GM23338 (cell line): ENCODE data around the gene PPFIA4. TPM values are rescaled to one million over a fixed set of nuclear protein-coding genes. Genes with fewer than 3 reads are reported as not detected.

Experiments used
- ATAC-seq: fragments of 200-7000 bp; cut with Tn5 transposase; 3 replicates; pipeline ENCODE4 v1.9.1; 2020
- DNase-seq: peaks from one replicate; pipeline ENCODE4 v3.0.0-alpha.2; 2015; ENCODE audit warnings: low spot score
- H2AFZ ChIP-seq: fragments of 200-600 bp; sonication (generic); 2 replicates; pipeline ENCODE4 v1.8.0; 2016; ENCODE audit warnings: antibody characterized with exemption, mild to moderate bottlenecking, moderate library complexity
- H3F3A ChIP-seq: fragments of 200-600 bp; sonication (generic); replicated peaks from 2 replicates; pipeline ENCODE4 v1.8.0; 2017; ENCODE audit warnings: antibody characterized with exemption, mixed run types, low read depth
- H3K27ac ChIP-seq: fragments of 200-600 bp; sonication (generic); 2 replicates; pipeline ENCODE4 v1.6.1; 2016; ENCODE audit warnings: low read depth
- H3K27me3 ChIP-seq: fragments of 200-600 bp; sonication (generic); 2 replicates; pipeline ENCODE4 v1.8.0; 2016; ENCODE audit warnings: mild to moderate bottlenecking, mixed run types, moderate library complexity; ENCODE audit not compliant: insufficient read depth
- H3K36me3 ChIP-seq: fragments of 200-600 bp; sonication (generic); 2 replicates; pipeline ENCODE4 v1.8.0; 2016; ENCODE audit warnings: mild to moderate bottlenecking; ENCODE audit not compliant: insufficient read depth
- H3K4me1 ChIP-seq: fragments of 200-600 bp; sonication (generic); 2 replicates; pipeline ENCODE4 v1.8.0; 2016; ENCODE audit warnings: mild to moderate bottlenecking, moderate library complexity; ENCODE audit not compliant: insufficient read depth
- H3K4me2 ChIP-seq: fragments of 200-600 bp; sonication (generic); 2 replicates; pipeline ENCODE4 v1.7.1; 2017; ENCODE audit warnings: mixed run types
- H3K4me3 ChIP-seq: fragments of 200-600 bp; sonication (generic); 2 replicates; pipeline ENCODE4 v1.6.1; 2016; ENCODE audit warnings: mixed run types
- H3K79me2 ChIP-seq: fragments of 200-600 bp; sonication (generic); replicated peaks from 2 replicates; pipeline ENCODE4 v1.8.0; 2017; ENCODE audit warnings: mild to moderate bottlenecking; ENCODE audit not compliant: insufficient read depth
- H3K9me2 ChIP-seq: fragments of 200-600 bp; sonication (generic); 2 replicates; pipeline ENCODE4 v1.8.0; 2017; ENCODE audit not compliant: insufficient read depth
- H4K20me1 ChIP-seq: fragments of 200-600 bp; sonication (generic); replicated peaks from 2 replicates; pipeline ENCODE4 v1.8.0; 2017; ENCODE audit warnings: mild to moderate bottlenecking; ENCODE audit not compliant: insufficient read depth
- H3K27ac Mint-ChIP-seq: 2 replicates; pipeline ENCODE4 v1.8.0; 2020; ENCODE audit warnings: inconsistent platforms, mild to moderate bottlenecking, moderate library complexity, mixed read lengths
- H3K27me3 Mint-ChIP-seq: 3 replicates; pipeline ENCODE4 v1.8.0; 2022; ENCODE audit warnings: low read depth, mild to moderate bottlenecking, moderate library complexity, mixed read lengths, inconsistent platforms; ENCODE audit not compliant: insufficient read depth, poor library complexity
- H3K36me3 Mint-ChIP-seq: 3 replicates; pipeline ENCODE4 v1.8.0; 2021; ENCODE audit warnings: low read depth, mild to moderate bottlenecking, inconsistent platforms, moderate library complexity, mixed read lengths
- H3K4me1 Mint-ChIP-seq: 3 replicates; pipeline ENCODE4 v1.8.0; 2020; ENCODE audit warnings: mild to moderate bottlenecking, inconsistent platforms, mixed read lengths
- H3K4me3 Mint-ChIP-seq: 3 replicates; pipeline ENCODE4 v1.8.0; 2021; ENCODE audit warnings: moderate library complexity, mild to moderate bottlenecking, inconsistent platforms, mixed read lengths
- H3K9me3 Mint-ChIP-seq: 3 replicates; pipeline ENCODE4 v1.8.0; 2020; ENCODE audit warnings: moderate library complexity, mild to moderate bottlenecking, inconsistent platforms, mixed read lengths
- CREB1 ChIP-seq: fragments of 250-450 bp; sonication (Bioruptor Pico); IDR thresholded peaks from 2 replicates; pipeline ENCODE4 v1.5.0; 2020; ENCODE audit warnings: low read depth, mild to moderate bottlenecking, moderate library complexity
- CTCF ChIP-seq, 2 experiments: fragments of 200-600 bp in 1 of 2; sonication (generic) in 1 of 2; conservative IDR thresholded peaks; 2 replicates each; pipeline versions ENCODE4 v1.5.1 to v1.6.1; 2016 to 2017; ENCODE audit warnings: antibody characterized with exemption in 2 of 2, low read depth in 2 of 2, mild to moderate bottlenecking in 2 of 2, moderate library complexity in 1 of 2
- ETS1 ChIP-seq: IDR thresholded peaks from 2 replicates; pipeline ENCODE4 v1.6.1; 2016; ENCODE audit warnings: antibody characterized with exemption
- EZH2 ChIP-seq: fragments of 200-600 bp; sonication (generic); IDR thresholded peaks from one replicate; pipeline ENCODE4 v1.8.0; 2017; ENCODE audit warnings: antibody characterized with exemption, mild to moderate bottlenecking, low read depth; ENCODE audit not compliant: unreplicated experiment
- EZH2phosphoT487 ChIP-seq: fragments of 200-600 bp; sonication (generic); IDR thresholded peaks from one replicate; pipeline ENCODE4 v1.8.1; 2018; ENCODE audit warnings: antibody characterized with exemption; ENCODE audit not compliant: unreplicated experiment
- JUNB ChIP-seq: IDR thresholded peaks from one replicate; pipeline ENCODE4 v1.6.1; 2016; ENCODE audit warnings: antibody characterized with exemption; ENCODE audit not compliant: unreplicated experiment
- NANOG ChIP-seq: IDR thresholded peaks from 2 replicates; pipeline ENCODE4 v1.6.1; 2016; ENCODE audit warnings: antibody characterized with exemption, borderline replicate concordance
- POLR2AphosphoS5 ChIP-seq: IDR thresholded peaks from 2 replicates; pipeline ENCODE4 v1.6.1; 2016; ENCODE audit warnings: antibody characterized with exemption, low read depth
- REST ChIP-seq: IDR thresholded peaks from one replicate; pipeline ENCODE4 v1.6.1; 2018; ENCODE audit warnings: antibody characterized with exemption; ENCODE audit not compliant: unreplicated experiment
- STAT1 ChIP-seq: IDR thresholded peaks from one replicate; pipeline ENCODE4 v1.6.1; 2016; ENCODE audit warnings: antibody characterized with exemption; ENCODE audit not compliant: unreplicated experiment
- ZNF114 ChIP-seq: fragments of 250-450 bp; sonication (Bioruptor Pico); IDR thresholded peaks from 2 replicates; pipeline ENCODE4 v1.5.0; 2020; ENCODE audit warnings: mild to moderate bottlenecking, moderate library complexity
- ZNF331 ChIP-seq: fragments of 250-450 bp; sonication (Bioruptor Pico); IDR thresholded peaks from 2 replicates; pipeline ENCODE4 v1.5.0; 2020; ENCODE audit warnings: low read depth, mild to moderate bottlenecking, moderate library complexity
- ZNF462 ChIP-seq: fragments of 250-450 bp; sonication (Bioruptor Pico); IDR thresholded peaks from 2 replicates; pipeline ENCODE4 v1.5.0; 2020; ENCODE audit warnings: mild to moderate bottlenecking, moderate library complexity
- polyA plus RNA-seq: library from polyadenylated mRNA; unstranded; fragments of >200 nt; fragmentation: Nextera tagmentation; extraction: Ambion mirVana; gene quantifications from 2 replicates; pipeline ENCODE4 v1.2.1, GENCODE V29; 2016
- total RNA-seq: library from RNA; depleted of rRNA; stranded (reverse); fragments of >200 nt; shearing (Covaris generic); gene quantifications from 2 replicates; pipeline ENCODE4 v1.2.3, GENCODE V29; 2014

Gene PPFIA4
- total and polyA plus RNA-seq, 2 experiments from 2014 or later = 1.3 to 7.6 TPM

GRCh38 chr1:203044546-203045250 lies 18.4 kb downstream of the PPFIA4 start:
- no peaks in the 10 kb centered on the region for H3F3A ChIP-seq
- Mint-ChIP-seq H3K27ac (no peak overlapping the region), H3K36me3 (no peaks in the 10 kb centered on the region; the same call in 2 of the 3 replicates), H3K27me3 (peaks cover 18% of the 10 kb centered on the region), H3K4me1 (peaks cover 27% of the 10 kb centered on the region), H3K4me3 (no peak overlapping the region; the same call in 2 of the 3 replicates), H3K9me3 (no peaks in the 10 kb centered on the region; the same call in 2 of the 3 replicates)
- H3K27me3 ChIP-seq = no peaks in the 10 kb centered on the region
- no peaks in the 10 kb centered on the region for H3K36me3 ChIP-seq
- TF ChIP-seq CTCF (conservative IDR thresholded peaks at IDR 0.05; ENCODE audit: low read depth in 2 of 2) (no peak), NANOG (no peak), REST (no peak), CREB1 (CRISPR knock-in tag) (no peak), JUNB (no peak), ZNF114 (no peak), ETS1 (no peak), POLR2AphosphoS5 (no peak), EZH2 (no peak), STAT1 (no peak), ZNF462 (no peak), ZNF331 (CRISPR knock-in tag) (no peak), EZH2phosphoT487 (no peak)
- no peaks in the 10 kb centered on the region for H3K9me2 ChIP-seq
- peaks cover 12% of the 10 kb centered on the region for H3K4me1 ChIP-seq
- H2AFZ ChIP-seq = no peak overlapping the region
- no peaks in the 10 kb centered on the region for H4K20me1 ChIP-seq
- H3K27ac ChIP-seq = no peak overlapping the region
- H3K4me3 ChIP-seq = no peak overlapping the region
- H3K79me2 ChIP-seq = no peaks in the 10 kb centered on the region
- ATAC-seq (no peak), DNase-seq (no peak)
- H3K4me2 ChIP-seq = no peak overlapping the region
